Upper lobe of right lung (tissue), 1 donor: Measurements from ENCODE around the gene HACD1. TPM values are rescaled to one million over a fixed set of nuclear protein-coding genes. Genes with fewer than 3 reads are reported as not detected.
"Not testable (repeated sequence)": the region's sequence is repeated elsewhere in the genome, so short reads cannot be mapped to it uniquely, and the experiment has no call there.

ENCODE experiments used
- ATAC-seq: fragments of 200-7000 bp; cut with Tn5 transposase; one replicate; pipeline ENCODE4 v1.9.1; 2020; ENCODE audit warnings: mild to moderate bottlenecking, moderate library complexity
- DNase-seq: peaks from one replicate; pipeline ENCODE4 v3.0.0-alpha.2; 2020
- H3K27ac ChIP-seq: fragments of 200-600 bp; one replicate; pipeline ENCODE4 v1.8.0; 2022
- H3K27me3 ChIP-seq: fragments of 200-600 bp; one replicate; pipeline ENCODE4 v1.8.0; 2022; ENCODE audit warnings: mild to moderate bottlenecking
- H3K36me3 ChIP-seq: fragments of 200-600 bp; one replicate; pipeline ENCODE4 v1.8.0; 2022
- H3K4me1 ChIP-seq: fragments of 200-600 bp; one replicate; pipeline ENCODE4 v1.8.0; 2022
- H3K4me3 ChIP-seq: fragments of 200-600 bp; one replicate; pipeline ENCODE4 v1.8.0; 2022; ENCODE audit warnings: mild to moderate bottlenecking
- H3K9me3 ChIP-seq: fragments of 200-600 bp; one replicate; pipeline ENCODE4 v1.8.0; 2022
- intact Hi-C: fragments of 100-400 bp; cut with DNase I; formaldehyde crosslinking; loops from one replicate; pipeline ENCODE4 v1.11.0; 2022
- total RNA-seq: library from RNA; stranded (reverse); fragmentation: NEBNext Ultra II Directional; extraction: Animal tissue kit (Norgen Biotek cat#: 25700); gene quantifications from one replicate; pipeline ENCODE4 v1.2.1, GENCODE V29; 2021
- TF ChIP-seq, protein P1 (sequence below): fragments of 200-600 bp; IDR thresholded peaks from one replicate; pipeline ENCODE4 v1.8.0; 2022; ENCODE audit warnings: antibody characterized with exemption
- donor health status: DM: no; HTN: yes; CAD: no; lungs with severe emphysema.

HACD1 gene
- total RNA-seq, 1 donor from 2014 or later = 34.3 TPM

GRCh38 chr10:17640331-17640816 lies 23.2 kb upstream of the HACD1 start:
- H3K9me3 ChIP-seq = no peaks in the 10 kb centered on the region
- TF ChIP-seq, protein P1, sequence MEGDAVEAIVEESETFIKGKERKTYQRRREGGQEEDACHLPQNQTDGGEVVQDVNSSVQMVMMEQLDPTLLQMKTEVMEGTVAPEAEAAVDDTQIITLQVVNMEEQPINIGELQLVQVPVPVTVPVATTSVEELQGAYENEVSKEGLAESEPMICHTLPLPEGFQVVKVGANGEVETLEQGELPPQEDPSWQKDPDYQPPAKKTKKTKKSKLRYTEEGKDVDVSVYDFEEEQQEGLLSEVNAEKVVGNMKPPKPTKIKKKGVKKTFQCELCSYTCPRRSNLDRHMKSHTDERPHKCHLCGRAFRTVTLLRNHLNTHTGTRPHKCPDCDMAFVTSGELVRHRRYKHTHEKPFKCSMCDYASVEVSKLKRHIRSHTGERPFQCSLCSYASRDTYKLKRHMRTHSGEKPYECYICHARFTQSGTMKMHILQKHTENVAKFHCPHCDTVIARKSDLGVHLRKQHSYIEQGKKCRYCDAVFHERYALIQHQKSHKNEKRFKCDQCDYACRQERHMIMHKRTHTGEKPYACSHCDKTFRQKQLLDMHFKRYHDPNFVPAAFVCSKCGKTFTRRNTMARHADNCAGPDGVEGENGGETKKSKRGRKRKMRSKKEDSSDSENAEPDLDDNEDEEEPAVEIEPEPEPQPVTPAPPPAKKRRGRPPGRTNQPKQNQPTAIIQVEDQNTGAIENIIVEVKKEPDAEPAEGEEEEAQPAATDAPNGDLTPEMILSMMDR = no peak
- no peak overlapping the region for H3K27ac ChIP-seq
- no peak for DNase-seq
- H3K27me3 ChIP-seq = no peaks in the 10 kb centered on the region
- no peaks in the 10 kb centered on the region for H3K36me3 ChIP-seq
- peaks cover 18% of the 10 kb centered on the region for H3K4me1 ChIP-seq
- intact Hi-C loops = no loop called here
- no peak overlapping the region for H3K4me3 ChIP-seq
- no peak for ATAC-seq

DNA sequence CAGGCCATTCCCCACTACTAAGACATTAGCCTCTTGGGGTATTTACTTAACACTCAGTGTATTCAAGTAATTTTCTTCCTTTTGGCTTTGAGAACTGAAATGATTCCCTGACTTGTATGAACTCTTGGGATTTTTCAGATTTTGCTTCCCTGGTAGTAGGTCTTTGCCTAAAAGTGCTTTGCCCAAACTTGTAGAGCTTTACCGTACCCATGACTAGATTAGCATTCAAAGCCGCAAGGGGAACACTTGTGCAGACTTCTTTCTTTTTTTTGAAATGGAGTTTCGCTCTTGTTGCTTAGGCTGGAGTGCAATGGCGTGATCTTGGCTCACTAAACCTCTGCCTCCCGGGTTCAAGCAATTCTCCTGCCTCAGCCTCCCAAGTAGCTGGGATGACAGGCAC lies 20.7 kb upstream of the HACD1 start:
- ATAC-seq = no peak
- H3K4me1 ChIP-seq = peaks cover 8% of the 10 kb centered on the region
- no peaks in the 10 kb centered on the region for H3K36me3 ChIP-seq
- no peaks in the 10 kb centered on the region for H3K27me3 ChIP-seq
- H3K27ac ChIP-seq = no peak overlapping the region
- no peak overlapping the region for H3K4me3 ChIP-seq
- TF ChIP-seq, protein P1 = no peak
- intact Hi-C loops = no loop called here
- no peak for DNase-seq
- H3K9me3 ChIP-seq = no peaks in the 10 kb centered on the region

- Histone ChIP-seq H3K4me1 (no peaks in the 10 kb centered on the region), H3K27ac (no peak overlapping the region), H3K4me3 (no peak overlapping the region), H3K36me3 (no peaks in the 10 kb centered on the region), H3K9me3 (no peaks in the 10 kb centered on the region), H3K27me3 (no peaks in the 10 kb centered on the region)
- ATAC-seq = no peak
- TF ChIP-seq, protein P1 = no peak
- intact Hi-C loops = no loop called here
- no peak for DNase-seq
Measured at GRCh38 chr10:17633353-17633752, 16.2 kb upstream of the HACD1 start.

GRCh38 chr10:17632590-17632989 lies 15.4 kb upstream of the HACD1 start:
- H3K36me3 ChIP-seq, H3K9me3 ChIP-seq, ATAC-seq, H3K4me1 ChIP-seq, H3K27me3 ChIP-seq, H3K4me3 ChIP-seq, DNase-seq, H3K27ac ChIP-seq, intact Hi-C loops: not testable (repeated sequence)

DNA sequence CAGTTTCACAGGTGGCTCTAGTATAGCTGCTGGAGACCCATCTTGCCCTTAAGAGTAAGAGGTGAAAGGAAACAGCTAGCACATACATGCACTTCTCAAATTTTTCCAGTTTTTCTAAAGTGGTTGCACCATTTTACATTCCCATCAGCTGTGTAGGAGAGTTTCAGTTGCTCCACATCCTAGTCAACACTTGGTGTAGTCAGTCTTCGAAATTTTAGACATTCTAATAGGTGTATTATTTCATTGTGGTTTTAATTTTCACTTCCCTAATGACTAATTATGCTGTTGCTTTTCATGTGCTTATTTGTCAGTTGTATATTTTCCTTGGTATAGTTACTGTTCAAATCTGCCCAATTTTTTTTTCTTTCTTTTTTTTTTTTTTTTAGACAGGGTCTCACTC lies 9.5 kb upstream of the HACD1 start:
- intact Hi-C loops = no loop called here
- Histone ChIP-seq H3K9me3 (no peaks in the 10 kb centered on the region), H3K27ac (no peak overlapping the region), H3K4me3 (no peak overlapping the region), H3K27me3 (no peaks in the 10 kb centered on the region), H3K36me3 (no peaks in the 10 kb centered on the region), H3K4me1 (no peaks in the 10 kb centered on the region)
- no peak for ATAC-seq
- TF ChIP-seq, protein P1 = no peak
- DNase-seq = no peak

- Histone ChIP-seq H3K4me1 (no peaks in the 10 kb centered on the region), H3K36me3 (no peaks in the 10 kb centered on the region), H3K9me3 (no peaks in the 10 kb centered on the region), H3K27me3 (peaks cover 5% of the 10 kb centered on the region), H3K27ac (no peak overlapping the region), H3K4me3 (no peak overlapping the region)
- DNase-seq = no peak
- TF ChIP-seq, protein P1 = no peak
- intact Hi-C loops = no loop called here
- ATAC-seq = no peak
Measured at GRCh38 chr10:17624996-17625395, 7.8 kb upstream of the HACD1 start.
